Stimulated activated CD4-positive, alpha-beta T cell treated with anti-CD3 and anti-CD28 coated beads, Interleukin-12 subunit alpha, Interleukin-12 subunit beta, amount 100 ng/mL, for 24 hours (primary cell): ENCODE measurements around the gene MEGF6.

Experiments used
- DNase-seq, 2 experiments: peaks; one replicate each; pipeline ENCODE4 v3.0.0-alpha.2; 2020; ENCODE audit warnings: low read depth in 2 of 2

Gene MEGF6

DNA sequence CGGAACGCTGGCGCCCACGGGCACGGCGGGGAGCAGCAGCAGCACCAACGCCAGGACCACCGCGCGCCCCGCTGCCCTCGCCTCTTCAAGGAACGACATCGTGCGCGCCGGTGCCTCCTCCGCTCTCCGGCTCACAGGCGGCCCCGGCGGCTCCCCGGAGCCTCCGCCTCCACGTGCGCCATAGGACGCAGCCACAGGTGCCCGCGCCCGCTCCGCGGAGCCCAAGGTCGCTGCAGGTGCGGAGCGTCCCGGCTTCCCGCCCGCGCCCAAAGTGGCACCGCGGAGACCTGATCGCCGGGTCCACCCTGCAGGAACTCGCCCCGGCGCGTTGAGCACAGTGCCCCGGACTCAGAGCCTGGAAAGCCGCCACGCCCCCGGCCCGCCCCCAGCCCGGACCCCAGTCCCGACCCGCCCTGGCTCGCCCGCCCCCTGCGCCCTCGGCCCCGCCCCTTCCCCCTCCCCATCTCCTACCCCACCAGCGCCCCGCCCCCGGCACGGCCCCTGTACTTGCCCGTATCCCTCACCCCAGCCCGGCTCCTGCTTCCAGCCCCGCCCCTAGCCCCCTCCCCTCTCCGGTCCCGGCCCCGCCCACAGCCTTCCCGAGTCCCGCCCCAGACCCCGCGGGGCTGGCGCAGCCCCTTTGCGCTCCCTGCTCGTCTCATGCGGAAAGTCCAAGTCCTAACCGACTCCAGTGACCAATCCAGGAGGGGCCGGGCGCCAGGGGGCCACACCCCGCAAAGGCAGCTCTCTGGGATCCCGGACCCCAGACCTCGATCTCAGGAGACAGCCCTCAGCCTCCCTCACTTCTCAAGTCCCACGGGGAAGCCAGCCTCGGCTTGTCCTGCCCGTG lies at the start of gene MEGF6:
Gene MEGF6, minus strand, starts transcription at position 339 of the 850 bp plus-strand sequence. Its CDS starts 240 bp downstream, at position 99.
- DNase-seq, result peak; percentile 31 to 63

GRCh38 chr1:3660704-3661103 lies 49.4 kb upstream of the MEGF6 start:
- no peak for DNase-seq

DNA sequence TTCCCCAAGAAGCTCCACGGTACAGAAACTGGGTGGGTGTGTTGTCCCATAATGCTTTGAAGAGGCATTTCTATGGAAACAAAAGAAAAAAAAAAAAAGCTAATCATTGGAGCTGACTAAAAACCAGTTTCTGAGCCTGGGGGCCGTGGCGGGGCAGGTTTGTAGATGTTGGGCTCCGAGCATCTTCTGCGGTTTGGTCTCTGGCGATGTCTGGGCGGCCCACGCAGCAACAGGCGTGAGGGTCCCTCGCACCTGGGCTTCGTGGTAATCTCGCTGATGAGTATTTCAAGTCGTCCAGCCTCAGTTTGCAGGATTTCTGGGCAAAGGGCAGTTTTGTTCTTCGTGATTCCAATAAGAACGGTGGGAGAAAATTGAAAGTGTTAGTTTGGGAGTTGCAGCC lies 47.8 kb upstream of the MEGF6 start:
- DNase-seq, result no peak

DNA sequence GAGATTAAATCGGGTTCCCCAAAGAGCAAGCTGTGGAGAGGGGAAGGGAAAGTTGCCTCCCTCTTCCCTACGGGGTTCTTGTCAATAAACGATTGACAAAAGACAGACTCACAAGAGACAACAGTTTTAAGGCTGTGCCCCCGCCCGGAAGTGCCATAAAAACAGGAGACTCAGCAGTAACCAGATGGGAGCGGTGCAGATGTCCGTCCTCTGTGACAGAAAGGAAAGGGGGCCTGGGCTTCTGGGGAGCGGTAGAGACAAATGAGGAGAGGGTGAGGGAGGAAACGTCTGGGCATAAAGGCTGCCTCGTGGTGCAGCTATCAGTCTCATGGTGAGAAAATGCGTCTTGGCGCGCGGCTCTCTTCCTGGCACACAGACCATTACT lies 46.9 kb upstream of the MEGF6 start:
- DNase-seq, result no peak

- no peak for DNase-seq
Observed at GRCh38 chr1:3657578-3658230, 46.4 kb upstream of the MEGF6 start.

- no peak for DNase-seq
Observed at GRCh38 chr1:3657096-3657475, 45.8 kb upstream of the MEGF6 start.

- no peak for DNase-seq
Observed at GRCh38 chr1:3656450-3657095, 45.3 kb upstream of the MEGF6 start.

DNA sequence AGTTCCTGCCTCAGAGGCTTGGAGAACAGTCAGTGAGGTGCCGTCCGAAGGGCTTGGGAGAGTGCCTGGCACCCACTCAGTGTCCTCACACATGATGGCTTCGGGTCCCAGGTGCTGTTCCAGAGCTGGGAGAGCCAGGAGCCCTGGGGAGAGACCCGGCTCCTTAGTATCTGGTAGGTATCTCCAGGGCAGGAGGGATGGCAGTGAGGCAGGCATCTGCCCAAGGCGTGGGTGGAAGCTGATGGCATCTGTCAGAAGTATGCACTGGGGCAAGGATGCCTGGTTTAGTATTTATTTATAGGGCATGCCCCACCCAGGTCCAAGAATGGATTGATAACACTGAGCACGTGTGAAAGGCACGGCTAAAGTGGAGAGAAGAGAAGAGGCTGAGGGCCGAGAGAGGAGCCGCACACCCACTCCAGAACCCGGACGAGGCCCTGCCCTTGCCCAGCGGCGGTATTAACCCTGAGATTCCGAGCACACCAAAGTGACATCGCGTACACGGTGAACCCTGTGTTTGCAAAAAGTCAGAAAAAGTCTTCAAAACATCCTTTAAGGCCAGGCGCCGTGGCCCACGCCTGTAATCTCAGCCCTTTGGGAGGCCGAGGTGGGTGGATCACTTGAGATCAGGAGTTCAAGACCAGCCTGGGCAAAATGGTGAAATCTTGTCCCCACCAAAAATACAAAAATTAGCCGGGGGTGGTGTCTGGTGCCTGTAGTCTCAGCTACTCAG lies 43.4 kb upstream of the MEGF6 start:
- no peak for DNase-seq

GRCh38 chr1:3653286-3653618 lies 41.9 kb upstream of the MEGF6 start:
- DNase-seq, result no peak

DNA sequence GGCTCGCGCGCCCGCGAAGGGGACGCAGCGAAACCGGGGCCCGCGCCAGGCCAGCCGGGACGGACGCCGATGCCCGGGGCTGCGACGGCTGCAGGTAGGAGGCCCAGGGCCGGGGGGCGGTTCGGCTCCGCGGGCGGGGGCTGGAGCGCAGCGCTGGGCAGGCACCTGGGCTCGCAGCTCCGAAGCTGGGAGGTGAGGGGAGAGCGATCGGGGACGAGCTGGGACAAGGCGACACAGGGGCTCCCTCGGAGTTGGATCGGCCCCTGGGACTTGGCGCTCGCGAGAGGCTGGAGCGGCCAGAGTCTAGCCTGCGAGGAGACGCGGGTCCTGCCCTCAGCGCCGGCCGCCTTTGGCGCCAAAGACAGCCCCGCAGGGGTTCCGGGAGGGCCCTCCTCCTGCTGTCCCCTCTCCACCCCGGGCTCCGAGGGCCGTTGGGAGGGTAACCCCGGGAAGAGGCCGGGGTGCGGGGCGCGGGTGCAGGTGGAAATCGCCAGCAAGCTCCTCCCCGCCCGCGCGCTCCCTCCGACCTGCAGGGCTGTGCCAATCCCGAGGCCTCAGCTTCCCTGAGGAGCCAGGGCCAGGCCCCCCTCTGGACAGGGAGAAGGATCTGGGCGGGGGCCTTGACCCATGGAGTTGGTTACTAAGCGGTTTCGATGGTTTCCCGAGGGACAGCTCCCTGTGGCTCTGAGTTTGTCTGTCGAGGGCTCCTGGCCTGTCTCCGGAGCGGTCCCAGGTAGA lies 41.4 kb upstream of the MEGF6 start:
- DNase-seq, result no peak

GRCh38 chr1:3651930-3652547 lies 40.7 kb upstream of the MEGF6 start, which contains the start of gene TP73:
TSS of gene TP73 (plus strand) at chr1:3652516. CDS start at chr1:3682366, 29,850 bp downstream.
- no peak for DNase-seq

DNA sequence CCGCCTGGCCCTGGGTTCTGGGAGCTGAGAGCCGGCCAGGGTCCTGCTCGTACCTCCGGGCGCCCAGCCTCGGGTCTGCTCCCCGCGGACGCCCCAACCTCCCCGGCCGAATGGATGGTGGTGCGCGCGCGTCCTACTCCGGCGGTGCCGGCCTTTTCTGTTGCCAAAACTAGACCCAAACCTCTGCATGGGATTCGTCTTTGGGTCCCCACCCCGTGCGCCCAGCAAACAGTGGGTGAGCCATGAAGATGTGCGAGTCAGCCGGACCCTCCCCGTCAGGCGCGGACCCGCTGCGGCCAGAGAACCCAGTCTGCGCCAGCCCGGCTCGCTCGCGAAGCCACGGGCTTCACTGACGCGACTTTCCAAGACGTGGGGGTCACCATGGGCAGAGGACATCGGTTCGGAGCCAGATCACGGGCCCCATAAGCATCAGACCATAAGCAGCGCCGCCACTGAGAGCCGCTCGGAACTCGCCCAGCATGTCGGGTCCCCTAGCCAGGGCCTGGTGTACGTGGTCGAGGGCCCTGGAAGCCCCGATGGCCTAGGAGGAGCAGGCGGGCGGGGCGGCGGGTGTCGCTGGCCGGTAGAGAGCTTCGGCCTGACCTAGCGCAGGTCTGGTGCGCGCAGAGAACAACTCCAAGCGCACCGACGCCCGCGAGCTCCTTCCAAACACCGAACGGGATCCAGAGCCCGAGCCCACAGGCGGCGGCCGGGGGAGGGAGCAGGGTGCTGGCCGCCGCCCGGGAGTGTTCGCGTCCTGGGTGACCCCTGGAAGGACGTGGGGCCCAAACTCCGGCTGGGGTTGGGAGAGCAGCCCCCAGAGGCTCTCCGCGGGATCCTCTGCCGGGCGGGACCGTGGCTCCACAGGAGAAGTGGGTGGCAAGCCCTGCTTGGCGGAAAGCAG lies 40.0 kb upstream of the MEGF6 start:
- DNase-seq, result no peak

DNA sequence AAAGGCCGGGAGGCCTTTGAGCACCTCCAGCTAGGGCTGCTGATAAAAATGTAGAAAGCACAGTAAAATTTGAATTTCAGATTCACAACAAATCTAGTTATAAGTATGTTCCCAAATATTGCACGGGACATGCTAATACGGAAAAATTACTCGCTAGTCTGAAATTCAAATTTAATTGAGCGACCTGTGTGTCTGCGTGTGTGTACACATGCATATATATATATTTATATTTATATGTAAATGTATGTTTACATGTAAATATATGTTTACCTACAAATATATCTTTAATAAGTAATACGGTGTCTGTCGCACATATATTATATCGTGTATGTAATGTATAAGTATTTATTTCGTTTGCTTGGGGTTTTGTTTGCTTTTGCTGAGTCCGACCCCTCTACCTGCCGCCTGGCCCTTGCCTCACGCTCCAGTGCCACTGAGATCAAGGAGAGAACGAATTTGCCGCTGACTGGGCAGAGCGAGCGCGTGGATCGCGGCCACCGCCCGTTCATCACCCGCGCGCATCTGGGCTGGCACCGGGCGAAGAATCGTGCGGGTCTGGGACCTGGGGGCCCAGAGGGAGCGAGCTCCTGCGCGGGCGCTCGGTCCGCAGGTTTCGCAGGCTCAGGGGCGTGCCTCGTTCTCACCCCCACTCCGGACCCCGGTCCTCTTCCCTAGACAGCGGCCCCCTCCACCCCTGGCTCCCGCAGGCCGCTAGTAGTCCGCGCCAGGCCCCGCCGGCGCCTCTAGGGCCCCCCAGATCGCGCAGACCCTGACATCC lies 39.1 kb upstream of the MEGF6 start:
- no peak for DNase-seq

DNA sequence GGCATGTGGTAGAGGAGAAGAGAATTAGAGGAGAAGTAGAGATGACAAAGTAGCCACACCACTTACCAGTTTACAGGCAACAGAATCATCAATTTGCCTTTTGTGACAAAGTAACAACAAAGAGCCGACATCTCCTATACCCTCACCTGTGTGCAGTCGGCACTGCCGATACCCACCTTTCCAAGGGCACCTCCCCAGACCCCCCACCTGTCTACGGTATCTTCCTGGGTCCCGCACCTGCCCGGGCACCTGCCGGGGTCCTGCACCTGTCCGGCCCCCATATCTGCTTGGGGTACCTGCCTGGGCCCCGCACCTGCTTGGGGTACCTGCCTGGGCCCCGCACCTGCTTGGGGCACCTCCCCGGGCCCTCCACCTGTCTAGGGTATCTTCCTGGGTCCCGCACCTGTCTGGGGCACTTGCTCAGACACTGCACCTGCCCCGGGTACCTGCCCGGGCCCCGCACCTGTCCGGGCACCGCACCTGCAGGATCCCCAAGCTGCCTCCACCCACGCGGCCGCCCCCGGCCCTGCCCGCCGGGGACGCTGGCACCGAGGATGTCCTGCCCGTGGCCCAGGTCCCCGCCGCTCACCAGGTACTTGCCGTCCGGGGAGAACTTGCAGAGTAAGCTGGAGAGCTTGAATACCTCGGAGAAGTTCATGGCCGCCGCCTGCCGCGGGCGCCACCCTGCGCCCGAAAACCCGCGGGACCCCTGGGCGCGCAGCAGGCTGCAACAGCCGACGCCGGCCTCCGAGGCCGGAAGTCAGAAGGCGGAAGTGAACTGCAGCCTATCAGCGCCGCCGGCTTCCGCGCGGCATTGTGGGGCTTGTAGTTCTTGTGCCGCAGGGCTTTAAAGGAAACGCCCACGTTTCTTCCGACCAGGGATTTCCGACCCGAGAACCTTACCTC lies 38.3 kb upstream of the MEGF6 start, which contains the start of gene WRAP73:
Gene WRAP73, minus strand, starts transcription at position 762 of the 906 bp plus-strand sequence. Its CDS starts 104 bp downstream, at position 658.
- DNase-seq, result peak; percentile 82 to 88

GRCh38 chr1:3646596-3646995 lies 35.3 kb upstream of the MEGF6 start:
- no peak for DNase-seq

GRCh38 chr1:3645666-3646355 lies 34.5 kb upstream of the MEGF6 start:
- no peak for DNase-seq

DNA sequence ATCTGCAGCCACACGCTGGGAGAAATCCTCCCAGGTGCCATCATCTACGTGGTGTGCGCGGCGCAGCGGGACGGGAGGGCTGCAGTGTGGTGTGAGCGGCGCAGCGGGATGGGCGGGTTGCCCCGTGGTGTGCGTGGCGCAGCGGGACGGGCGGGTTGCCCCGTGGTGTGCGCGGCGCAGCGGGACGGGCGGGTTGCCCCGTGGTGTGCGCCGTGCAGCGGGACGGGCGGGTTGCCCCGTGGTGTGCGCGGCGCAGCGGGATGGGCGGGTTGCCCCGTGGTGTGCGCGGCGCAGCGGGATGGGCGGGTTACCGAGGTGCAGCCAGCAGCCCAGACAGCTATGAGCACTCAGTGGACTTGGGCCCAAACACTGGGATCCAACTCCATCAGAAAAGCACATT lies 33.9 kb upstream of the MEGF6 start:
- DNase-seq, result no peak
